ENCODE measurements around the gene PSMC1. TPM values are rescaled to one million over a fixed set of nuclear protein-coding genes. Genes with fewer than 3 reads are reported as not detected.

PSMC1 gene
- total and polyA plus RNA-seq, 2 experiments from 2014 or later, result 112 to 139 TPM

DNA sequence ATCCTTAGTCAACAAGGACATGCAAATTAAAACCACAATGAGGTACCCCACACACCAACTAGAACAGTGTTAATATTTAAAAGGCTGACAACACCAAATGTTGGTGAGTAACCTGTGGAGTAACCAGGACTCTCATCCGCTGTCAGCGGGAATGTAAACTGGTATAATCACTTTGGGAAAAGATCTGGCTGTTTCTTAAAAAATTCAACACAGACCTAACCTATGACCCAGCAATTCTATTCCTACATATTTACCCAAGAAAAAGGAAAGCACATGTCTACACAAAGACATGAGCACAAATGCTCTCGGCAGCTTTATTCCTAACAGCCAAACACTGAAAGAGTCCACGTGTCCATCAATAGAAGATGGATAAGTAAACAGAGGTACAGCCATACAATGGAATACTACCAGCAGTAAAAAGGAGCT lies 48.8 kb downstream of the PSMC1 start:
- no peak for TF ChIP-seq STAT1 (IDR thresholded peaks at IDR 0.05; ENCODE audit: unreplicated experiment)
- no peak for TF ChIP-seq EZH2phosphoT487 (IDR thresholded peaks at IDR 0.05; ENCODE audit: unreplicated experiment)
- no peak for TF ChIP-seq CREB1 (CRISPR knock-in tag; IDR thresholded peaks at IDR 0.05; ENCODE audit: low read depth)
- TF ChIP-seq, protein P1, sequence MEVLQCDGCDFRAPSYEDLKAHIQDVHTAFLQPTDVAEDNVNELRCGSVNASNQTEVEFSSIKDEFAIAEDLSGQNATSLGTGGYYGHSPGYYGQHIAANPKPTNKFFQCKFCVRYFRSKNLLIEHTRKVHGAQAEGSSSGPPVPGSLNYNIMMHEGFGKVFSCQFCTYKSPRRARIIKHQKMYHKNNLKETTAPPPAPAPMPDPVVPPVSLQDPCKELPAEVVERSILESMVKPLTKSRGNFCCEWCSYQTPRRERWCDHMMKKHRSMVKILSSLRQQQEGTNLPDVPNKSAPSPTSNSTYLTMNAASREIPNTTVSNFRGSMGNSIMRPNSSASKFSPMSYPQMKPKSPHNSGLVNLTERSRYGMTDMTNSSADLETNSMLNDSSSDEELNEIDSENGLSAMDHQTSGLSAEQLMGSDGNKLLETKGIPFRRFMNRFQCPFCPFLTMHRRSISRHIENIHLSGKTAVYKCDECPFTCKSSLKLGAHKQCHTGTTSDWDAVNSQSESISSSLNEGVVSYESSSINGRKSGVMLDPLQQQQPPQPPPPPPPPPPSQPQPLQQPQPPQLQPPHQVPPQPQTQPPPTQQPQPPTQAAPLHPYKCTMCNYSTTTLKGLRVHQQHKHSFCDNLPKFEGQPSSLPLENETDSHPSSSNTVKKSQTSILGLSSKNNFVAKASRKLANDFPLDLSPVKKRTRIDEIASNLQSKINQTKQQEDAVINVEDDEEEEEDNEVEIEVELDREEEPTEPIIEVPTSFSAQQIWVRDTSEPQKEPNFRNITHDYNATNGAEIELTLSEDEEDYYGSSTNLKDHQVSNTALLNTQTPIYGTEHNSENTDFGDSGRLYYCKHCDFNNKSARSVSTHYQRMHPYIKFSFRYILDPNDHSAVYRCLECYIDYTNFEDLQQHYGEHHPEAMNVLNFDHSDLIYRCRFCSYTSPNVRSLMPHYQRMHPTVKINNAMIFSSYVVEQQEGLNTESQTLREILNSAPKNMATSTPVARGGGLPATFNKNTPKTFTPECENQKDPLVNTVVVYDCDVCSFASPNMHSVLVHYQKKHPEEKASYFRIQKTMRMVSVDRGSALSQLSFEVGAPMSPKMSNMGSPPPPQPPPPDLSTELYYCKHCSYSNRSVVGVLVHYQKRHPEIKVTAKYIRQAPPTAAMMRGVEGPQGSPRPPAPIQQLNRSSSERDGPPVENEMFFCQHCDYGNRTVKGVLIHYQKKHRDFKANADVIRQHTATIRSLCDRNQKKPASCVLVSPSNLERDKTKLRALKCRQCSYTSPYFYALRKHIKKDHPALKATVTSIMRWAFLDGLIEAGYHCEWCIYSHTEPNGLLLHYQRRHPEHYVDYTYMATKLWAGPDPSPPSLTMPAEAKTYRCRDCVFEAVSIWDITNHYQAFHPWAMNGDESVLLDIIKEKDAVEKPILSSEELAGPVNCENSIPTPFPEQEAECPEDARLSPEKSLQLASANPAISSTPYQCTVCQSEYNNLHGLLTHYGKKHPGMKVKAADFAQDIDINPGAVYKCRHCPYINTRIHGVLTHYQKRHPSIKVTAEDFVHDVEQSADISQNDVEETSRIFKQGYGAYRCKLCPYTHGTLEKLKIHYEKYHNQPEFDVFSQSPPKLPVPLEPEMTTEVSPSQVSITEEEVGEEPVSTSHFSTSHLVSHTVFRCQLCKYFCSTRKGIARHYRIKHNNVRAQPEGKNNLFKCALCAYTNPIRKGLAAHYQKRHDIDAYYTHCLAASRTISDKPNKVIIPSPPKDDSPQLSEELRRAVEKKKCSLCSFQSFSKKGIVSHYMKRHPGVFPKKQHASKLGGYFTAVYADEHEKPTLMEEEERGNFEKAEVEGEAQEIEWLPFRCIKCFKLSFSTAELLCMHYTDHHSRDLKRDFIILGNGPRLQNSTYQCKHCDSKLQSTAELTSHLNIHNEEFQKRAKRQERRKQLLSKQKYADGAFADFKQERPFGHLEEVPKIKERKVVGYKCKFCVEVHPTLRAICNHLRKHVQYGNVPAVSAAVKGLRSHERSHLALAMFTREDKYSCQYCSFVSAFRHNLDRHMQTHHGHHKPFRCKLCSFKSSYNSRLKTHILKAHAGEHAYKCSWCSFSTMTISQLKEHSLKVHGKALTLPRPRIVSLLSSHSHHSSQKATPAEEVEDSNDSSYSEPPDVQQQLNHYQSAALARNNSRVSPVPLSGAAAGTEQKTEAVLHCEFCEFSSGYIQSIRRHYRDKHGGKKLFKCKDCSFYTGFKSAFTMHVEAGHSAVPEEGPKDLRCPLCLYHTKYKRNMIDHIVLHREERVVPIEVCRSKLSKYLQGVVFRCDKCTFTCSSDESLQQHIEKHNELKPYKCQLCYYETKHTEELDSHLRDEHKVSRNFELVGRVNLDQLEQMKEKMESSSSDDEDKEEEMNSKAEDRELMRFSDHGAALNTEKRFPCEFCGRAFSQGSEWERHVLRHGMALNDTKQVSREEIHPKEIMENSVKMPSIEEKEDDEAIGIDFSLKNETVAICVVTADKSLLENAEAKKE (CRISPR knock-in tag; IDR thresholded peaks at IDR 0.05), result no peak
- TF ChIP-seq NANOG (IDR thresholded peaks at IDR 0.05; ENCODE audit: borderline replicate concordance), result no peak
- TF ChIP-seq JUNB (IDR thresholded peaks at IDR 0.05; ENCODE audit: unreplicated experiment), result no peak
- TF ChIP-seq, protein P2, sequence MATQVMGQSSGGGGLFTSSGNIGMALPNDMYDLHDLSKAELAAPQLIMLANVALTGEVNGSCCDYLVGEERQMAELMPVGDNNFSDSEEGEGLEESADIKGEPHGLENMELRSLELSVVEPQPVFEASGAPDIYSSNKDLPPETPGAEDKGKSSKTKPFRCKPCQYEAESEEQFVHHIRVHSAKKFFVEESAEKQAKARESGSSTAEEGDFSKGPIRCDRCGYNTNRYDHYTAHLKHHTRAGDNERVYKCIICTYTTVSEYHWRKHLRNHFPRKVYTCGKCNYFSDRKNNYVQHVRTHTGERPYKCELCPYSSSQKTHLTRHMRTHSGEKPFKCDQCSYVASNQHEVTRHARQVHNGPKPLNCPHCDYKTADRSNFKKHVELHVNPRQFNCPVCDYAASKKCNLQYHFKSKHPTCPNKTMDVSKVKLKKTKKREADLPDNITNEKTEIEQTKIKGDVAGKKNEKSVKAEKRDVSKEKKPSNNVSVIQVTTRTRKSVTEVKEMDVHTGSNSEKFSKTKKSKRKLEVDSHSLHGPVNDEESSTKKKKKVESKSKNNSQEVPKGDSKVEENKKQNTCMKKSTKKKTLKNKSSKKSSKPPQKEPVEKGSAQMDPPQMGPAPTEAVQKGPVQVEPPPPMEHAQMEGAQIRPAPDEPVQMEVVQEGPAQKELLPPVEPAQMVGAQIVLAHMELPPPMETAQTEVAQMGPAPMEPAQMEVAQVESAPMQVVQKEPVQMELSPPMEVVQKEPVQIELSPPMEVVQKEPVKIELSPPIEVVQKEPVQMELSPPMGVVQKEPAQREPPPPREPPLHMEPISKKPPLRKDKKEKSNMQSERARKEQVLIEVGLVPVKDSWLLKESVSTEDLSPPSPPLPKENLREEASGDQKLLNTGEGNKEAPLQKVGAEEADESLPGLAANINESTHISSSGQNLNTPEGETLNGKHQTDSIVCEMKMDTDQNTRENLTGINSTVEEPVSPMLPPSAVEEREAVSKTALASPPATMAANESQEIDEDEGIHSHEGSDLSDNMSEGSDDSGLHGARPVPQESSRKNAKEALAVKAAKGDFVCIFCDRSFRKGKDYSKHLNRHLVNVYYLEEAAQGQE (IDR thresholded peaks at IDR 0.05; ENCODE audit: unreplicated experiment), result no peak
- TF ChIP-seq EZH2 (IDR thresholded peaks at IDR 0.05; ENCODE audit: low read depth, unreplicated experiment), result no peak
- TF ChIP-seq ZNF114 (CRISPR knock-in tag; IDR thresholded peaks at IDR 0.05), result no peak
- no peak for TF ChIP-seq ZNF331 (CRISPR knock-in tag; IDR thresholded peaks at IDR 0.05; ENCODE audit: low read depth)
- TF ChIP-seq, protein P3, sequence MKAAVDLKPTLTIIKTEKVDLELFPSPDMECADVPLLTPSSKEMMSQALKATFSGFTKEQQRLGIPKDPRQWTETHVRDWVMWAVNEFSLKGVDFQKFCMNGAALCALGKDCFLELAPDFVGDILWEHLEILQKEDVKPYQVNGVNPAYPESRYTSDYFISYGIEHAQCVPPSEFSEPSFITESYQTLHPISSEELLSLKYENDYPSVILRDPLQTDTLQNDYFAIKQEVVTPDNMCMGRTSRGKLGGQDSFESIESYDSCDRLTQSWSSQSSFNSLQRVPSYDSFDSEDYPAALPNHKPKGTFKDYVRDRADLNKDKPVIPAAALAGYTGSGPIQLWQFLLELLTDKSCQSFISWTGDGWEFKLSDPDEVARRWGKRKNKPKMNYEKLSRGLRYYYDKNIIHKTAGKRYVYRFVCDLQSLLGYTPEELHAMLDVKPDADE (IDR thresholded peaks at IDR 0.05), result no peak
- TF ChIP-seq POLR2AphosphoS5 (IDR thresholded peaks at IDR 0.05; ENCODE audit: low read depth), result no peak
- TF ChIP-seq, protein P4, sequence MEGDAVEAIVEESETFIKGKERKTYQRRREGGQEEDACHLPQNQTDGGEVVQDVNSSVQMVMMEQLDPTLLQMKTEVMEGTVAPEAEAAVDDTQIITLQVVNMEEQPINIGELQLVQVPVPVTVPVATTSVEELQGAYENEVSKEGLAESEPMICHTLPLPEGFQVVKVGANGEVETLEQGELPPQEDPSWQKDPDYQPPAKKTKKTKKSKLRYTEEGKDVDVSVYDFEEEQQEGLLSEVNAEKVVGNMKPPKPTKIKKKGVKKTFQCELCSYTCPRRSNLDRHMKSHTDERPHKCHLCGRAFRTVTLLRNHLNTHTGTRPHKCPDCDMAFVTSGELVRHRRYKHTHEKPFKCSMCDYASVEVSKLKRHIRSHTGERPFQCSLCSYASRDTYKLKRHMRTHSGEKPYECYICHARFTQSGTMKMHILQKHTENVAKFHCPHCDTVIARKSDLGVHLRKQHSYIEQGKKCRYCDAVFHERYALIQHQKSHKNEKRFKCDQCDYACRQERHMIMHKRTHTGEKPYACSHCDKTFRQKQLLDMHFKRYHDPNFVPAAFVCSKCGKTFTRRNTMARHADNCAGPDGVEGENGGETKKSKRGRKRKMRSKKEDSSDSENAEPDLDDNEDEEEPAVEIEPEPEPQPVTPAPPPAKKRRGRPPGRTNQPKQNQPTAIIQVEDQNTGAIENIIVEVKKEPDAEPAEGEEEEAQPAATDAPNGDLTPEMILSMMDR (conservative IDR thresholded peaks at IDR 0.05; ENCODE audit: low read depth in 2 of 2), result no peak
- Histone ChIP-seq H2AFZ (no peak overlapping the region), H3K79me2 (replicated peaks; ENCODE audit: insufficient read depth) (0 out of 2 replicates have a peak, but pooled peaks cover 3% of the 10 kb centered on the region), H3K9me2 (ENCODE audit: insufficient read depth) (no peaks in the 10 kb centered on the region), H3K4me3 (no peak overlapping the region), H3K36me3 (ENCODE audit: insufficient read depth) (peaks cover 3% of the 10 kb centered on the region; the same call in 1 of the 2 replicates), H3K27me3 (ENCODE audit: insufficient read depth) (no peaks in the 10 kb centered on the region), H3K27ac (ENCODE audit: low read depth) (no peak overlapping the region), H3F3A (replicated peaks; ENCODE audit: low read depth) (peaks cover 3% of the 10 kb centered on the region; the same call in 1 of the 2 replicates), H3K4me1 (ENCODE audit: insufficient read depth) (peaks cover 40% of the 10 kb centered on the region), H3K4me2 (no peak overlapping the region), H4K20me1 (replicated peaks; ENCODE audit: insufficient read depth) (0 out of 2 replicates have a peak, but pooled peaks cover 5% of the 10 kb centered on the region)
- H3K27me3 Mint-ChIP-seq (ENCODE audit: insufficient read depth, low read depth, poor library complexity), result peaks cover 8% of the 10 kb centered on the region
- peaks cover 29% of the 10 kb centered on the region for H3K36me3 Mint-ChIP-seq (ENCODE audit: low read depth)
- H3K4me3 Mint-ChIP-seq, result no peak overlapping the region
- DNase-seq (ENCODE audit: low spot score), result no peak
- ATAC-seq, result no peak
- H3K4me1 Mint-ChIP-seq, result peaks cover 53% of the 10 kb centered on the region
- no peak overlapping the region for H3K27ac Mint-ChIP-seq
- peaks cover 9% of the 10 kb centered on the region for H3K9me3 Mint-ChIP-seq

All from GM23338 (cell line).